Stimulated activated CD4-positive, alpha-beta T cell treated with anti-CD3 and anti-CD28 coated beads, Interleukin-4, amount 100 ng/mL, for 1 hour (primary cell): Measurements from ENCODE around the gene ELN.

Experiments
- DNase-seq: peaks from one replicate; pipeline ENCODE4 v3.0.0-alpha.2; 2020

ELN gene

GRCh38 chr7:74064696-74065095 is 36.7 kb downstream of the ELN start:
- DNase-seq: no peak

DNA sequence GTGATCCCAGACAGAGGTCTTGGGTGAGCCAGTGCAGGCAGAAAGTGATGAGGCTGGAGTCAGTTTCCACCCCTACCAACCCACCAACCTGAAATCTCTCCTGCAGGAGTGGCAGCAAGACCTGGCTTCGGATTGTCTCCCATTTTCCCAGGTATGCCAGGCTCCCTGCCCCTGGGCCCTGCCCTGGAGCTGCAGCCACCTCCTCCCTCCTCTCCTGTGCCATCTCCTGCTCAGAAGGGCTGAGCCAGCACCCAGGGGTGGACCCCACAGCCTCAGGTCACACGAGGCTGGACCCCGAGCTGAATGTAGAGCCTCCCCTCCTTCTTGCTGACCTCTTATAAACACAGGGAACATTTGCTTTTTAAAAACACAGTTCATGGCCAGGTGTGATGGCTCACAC is 38.7 kb downstream of the ELN start:
- no peak for DNase-seq

DNA sequence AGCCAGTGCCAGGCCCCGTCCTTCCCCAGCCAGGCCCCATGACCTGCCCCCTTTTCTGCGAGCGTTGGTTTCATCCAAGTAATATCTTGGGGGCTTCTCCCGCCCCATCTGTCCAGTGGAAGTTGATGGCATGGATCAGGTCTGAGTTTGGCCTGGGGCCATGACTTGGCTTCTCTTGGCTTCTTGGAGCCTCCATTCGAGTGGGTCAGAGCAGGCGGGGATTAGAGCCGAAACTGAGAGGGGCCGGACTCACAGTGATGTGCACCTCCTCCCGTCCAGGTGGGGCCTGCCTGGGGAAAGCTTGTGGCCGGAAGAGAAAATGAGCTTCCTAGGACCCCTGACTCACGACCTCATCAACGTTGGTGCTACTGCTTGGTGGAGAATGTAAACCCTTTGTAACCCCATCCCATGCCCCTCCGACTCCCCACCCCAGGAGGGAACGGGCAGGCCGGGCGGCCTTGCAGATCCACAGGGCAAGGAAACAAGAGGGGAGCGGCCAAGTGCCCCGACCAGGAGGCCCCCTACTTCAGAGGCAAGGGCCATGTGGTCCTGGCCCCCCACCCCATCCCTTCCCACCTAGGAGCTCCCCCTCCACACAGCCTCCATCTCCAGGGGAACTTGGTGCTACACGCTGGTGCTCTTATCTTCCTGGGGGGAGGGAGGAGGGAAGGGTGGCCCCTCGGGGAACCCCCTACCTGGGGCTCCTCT is 40.6 kb downstream of the ELN start:
- no peak for DNase-seq

GRCh38 chr7:74069086-74069541 is 41.1 kb downstream of the ELN start:
- DNase-seq: no peak

DNA sequence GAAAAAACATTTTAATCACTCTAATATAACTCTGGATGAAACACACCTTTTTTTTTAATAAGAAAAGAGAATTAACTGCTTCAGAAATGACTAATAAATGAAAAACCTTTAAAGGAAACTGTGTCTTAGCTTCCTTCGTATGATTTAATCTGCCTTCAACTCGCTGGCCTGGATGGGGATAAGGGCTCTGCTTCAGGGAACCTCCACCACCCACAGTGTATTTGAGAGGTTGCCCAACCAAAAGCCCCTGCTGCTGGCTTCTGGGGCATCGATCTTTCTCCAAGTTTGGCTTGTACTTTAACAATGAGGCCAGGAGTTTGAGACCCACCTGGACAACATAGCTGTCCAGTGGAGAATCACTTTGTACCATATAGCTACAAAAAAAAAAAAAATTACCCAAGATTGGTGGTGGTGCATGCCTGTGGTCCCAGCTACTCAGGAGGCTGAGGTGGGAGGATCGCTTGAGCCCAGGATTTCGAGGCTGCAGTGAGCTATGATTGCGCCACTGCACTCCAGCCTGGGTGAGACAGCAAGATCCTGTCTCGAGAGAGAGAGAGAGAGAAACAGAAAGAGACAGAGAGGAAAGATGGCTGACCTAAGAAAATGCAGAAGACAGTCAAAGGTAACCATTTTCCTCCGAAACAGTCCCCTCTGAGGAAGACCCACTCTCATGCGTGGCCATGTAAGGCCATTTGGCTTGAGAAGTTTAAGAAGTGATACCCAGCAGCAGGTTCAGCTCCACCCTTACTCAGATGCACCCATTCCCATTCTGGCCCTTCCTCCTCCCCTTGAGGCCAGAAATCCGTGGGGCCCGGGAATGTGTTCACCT is 42.0 kb downstream of the ELN start:
- no peak for DNase-seq

- no peak for DNase-seq
Observed at GRCh38 chr7:74070619-74070921, 42.6 kb downstream of the ELN start.

DNA sequence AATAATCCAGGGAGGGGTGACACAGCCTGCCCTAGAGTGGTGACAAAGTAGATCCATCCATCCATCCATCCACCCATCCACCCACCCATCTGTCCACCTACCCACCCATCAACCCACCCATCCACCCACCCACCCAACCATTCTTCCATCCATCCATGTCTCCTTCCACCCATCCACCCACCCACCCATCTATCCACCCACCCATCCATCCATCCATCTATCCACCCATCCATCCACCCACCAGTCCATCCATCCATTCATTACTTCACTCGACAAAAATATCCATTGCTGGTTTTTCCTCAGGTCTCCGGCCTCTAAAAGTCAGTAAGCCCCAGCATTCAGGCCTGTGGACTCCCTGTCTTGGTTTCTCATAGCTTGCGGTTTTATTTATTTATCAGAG is 43.1 kb downstream of the ELN start:
- DNase-seq: no peak

DNA sequence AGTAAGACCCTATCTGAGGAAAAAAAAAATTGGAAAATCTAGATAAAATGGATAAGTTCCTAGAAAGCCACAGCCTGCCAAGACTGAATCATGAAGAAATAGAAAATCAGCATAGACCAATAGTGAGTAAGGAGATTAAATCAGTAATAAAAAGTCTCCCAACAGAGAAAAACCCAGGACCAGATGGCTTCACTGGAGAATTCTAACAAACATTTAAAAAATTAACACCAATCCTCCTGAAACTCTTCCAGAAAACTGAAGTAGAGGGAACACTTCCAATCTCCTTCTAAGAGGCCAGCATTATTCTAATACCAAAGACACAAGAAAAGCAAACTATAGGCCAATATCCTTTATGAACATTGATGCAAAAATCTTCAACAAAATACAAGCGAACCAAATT is 46.8 kb downstream of the ELN start:
- no peak for DNase-seq

- DNase-seq: no peak
Observed at GRCh38 chr7:74078461-74078860, 50.5 kb downstream of the ELN start.

GRCh38 chr7:74082770-74083116 is 54.8 kb downstream of the ELN start:
- no peak for DNase-seq

DNA sequence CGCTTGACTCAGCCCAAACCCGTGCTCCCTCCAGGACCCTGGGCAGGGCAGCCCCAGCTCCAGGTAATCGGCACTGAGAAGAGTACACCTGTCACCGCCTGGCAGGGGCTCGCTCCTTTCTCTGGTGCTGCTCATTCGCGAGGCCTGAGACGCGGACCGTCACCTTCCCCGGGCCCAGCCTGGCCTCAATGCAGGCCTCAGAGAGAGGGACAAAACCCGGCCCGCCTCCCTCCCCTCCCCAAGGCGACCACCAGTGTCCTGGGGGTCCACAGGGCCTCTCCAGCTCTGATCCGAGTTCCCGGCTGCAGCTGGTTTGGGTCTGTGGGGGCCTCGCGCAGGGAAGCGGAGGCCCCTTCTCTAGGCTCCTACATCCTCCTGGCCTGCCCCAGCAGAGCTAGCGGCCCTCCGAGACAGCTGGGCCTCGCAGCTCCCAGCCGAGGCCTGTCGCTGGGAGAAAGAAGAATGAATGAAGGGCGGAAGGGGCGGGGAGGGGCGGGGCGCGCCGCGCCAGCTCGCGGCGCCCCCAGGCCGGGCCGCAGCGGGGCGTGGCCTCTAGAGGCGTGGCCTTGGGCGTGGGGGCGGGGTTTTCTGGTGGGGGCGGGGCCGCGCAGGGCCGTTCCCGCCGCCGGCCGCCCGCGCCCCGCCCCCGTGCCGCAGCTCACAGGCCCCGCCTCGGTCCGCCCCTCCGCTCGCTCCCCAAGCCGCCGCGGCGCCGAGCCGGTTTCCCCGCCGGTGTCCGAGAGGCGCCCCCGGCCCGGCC is 55.3 kb downstream of the ELN start, which contains the start of gene LIMK1:
LIMK1 (plus strand) TSS at position 688 of the 760 bp plus-strand sequence. CDS start 187 bp downstream, outside the sequence.
- peak; percentile 84 for DNase-seq

DNA sequence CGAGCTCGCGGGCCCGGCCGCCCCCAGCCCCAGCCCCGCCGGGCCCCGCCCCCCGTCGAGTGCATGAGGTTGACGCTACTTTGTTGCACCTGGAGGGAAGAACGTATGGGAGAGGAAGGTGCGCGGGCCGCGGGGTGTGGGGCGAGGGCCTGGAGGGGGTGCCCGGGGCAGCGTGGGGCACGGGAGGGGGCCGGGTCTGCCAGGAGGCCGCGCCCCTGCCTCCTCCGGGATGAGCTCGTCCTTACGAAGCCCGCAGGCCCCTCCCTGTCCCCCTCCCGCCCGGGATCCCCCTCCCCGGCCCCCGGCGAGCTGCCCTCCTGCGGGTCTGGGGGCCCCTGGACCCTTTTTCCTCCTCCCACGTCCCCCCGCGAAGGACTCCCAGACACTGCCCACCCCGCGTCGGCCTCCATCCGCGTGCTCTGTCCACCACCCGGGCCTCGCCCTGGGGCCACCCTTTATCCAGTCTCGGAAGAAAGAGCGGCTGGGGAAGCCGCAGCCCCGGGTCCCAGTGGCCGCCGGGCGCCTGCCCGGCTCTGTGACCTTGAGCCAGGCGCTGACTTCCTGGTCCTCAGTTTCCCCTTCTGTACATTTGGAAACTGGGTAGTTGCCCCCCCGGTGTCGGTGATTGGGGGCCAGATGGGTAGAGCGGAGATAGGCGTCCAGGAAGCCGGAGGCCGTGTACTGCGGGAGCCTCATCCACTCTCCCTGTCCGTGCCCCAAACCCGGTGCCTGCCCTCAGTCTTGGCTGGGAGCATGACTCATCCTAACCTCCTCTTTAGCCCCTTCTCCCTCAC is 56.2 kb downstream of the ELN start:
- DNase-seq: peak; percentile 30

DNA sequence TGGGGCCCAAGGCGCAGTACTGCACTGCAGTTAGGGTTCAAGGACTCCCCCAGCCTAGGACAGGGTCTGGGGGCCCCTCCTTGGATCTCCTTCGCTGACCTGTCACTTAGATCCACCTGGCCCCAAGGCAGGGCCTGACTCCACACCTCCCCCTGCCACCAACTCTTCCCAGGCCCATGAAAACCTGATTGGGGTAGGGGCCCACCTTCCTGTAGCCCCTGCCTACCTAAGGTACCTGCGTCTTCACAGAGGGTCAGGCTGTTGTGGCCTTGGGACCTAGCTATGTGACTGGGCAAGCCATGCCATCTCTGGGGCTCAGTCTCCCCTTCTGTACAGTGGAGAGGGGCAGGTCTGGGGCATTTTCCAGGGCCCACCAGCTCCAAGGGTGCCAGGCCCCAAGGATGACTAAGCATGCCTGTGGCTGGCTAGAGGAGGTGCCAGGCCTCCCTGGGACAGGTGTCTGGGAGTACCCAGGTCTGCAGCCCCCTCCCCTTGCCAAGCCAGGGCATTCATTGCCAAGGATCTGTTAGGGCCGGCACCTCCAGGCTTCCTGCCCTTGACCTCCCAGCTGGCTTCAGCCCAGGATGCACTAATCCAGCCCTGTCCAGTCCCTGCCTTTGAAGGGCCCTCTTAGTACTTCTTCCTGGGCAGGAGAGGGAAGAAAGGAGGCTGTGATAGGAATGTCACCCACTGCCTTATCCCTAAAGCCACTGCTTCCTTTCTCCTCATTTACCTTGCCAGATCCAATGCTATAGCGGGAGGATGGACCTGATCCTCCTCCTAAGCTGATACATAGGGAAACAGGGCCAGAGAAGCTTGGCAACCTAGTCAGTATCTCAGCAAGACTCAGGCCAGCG is 57.0 kb downstream of the ELN start:
- DNase-seq: no peak

DNA sequence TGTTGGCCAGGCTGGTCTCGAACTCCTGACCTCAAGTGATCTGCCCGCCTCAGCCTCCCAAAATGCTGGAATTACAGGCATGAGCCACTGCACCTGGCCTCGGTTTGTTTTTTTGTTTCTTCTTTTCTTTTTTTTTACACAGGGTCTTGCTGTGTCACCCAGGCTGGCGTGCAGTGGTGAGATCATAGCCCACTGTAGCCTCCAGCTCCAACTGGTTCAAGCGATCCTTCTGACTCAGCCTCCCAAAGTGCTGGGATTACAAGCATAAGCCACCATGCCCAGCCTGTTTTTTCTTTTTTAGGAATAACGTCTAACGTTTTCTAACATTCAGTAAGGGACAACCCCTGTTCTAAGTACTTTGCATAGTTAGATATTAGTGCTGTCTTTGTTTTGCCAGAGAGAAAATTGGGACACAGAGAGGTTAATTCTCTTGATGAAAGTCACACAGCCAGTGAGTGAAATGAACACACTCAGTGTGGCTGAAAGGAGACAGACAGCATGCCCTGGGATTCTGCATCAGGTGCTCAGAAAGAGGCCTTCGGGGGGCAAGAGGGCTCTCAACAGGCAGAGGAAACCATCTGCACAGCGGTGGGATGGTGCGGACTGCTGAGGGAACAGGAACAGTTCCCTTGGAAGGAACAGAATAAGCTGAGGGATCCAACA is 59.9 kb downstream of the ELN start:
- DNase-seq: no peak

DNA sequence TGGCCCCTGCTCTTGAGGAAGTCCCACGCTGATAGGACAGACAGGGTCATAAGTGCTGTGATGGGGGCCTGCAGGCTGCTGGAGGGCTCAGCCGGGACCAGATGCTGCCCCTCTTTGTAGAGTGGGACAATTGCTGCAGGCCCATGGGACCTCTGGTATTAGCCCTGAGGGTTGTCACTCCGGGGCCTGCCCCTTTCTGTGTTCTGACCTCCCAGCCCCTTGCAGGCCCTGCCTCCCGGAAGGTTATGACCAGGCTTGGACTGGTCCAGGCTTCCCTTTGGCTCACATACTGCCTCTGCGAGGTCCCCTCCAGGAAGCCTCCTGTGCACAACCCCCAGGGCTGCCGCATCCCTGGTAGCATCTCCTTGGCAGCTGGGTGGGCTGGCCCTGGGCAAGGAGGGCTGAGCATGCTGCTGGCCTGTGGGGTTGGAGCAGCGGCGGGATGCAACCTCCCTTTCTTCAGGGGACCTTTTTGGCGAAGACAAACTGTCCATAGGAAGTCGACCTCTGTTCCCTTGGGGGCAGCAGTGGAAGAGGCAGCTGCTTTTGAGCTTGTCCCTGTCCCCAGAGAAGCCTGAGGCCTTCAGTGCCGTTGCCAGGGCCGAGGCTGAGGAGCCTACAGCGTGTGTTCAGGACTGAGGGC is 64.5 kb downstream of the ELN start:
- DNase-seq: no peak

DNA sequence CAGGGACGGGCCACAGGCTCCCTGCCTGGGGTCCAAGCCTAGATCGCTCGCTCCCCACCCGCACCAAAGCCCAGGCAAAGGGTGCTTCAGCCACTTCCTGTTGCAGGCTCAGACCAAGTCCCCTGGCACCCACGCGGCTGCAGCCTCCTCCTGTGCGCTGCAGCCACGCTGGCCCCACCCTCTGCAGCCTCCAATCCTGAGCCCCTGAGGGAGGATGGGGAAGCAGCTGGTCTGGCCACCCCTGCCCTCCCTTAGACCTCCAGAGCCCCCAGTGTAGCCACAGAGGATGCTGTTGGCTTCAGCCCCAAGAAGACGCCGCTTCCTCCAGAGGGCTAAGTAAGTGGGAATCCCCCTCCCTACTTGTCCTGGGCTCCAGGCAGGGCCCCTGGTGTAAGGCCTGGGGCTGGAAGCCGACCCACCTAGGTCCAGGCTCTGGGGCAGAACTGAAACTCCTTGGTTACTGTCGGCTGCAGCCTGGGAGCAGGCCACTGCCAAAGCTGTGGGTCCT is 65.0 kb downstream of the ELN start:
- DNase-seq: no peak

DNA sequence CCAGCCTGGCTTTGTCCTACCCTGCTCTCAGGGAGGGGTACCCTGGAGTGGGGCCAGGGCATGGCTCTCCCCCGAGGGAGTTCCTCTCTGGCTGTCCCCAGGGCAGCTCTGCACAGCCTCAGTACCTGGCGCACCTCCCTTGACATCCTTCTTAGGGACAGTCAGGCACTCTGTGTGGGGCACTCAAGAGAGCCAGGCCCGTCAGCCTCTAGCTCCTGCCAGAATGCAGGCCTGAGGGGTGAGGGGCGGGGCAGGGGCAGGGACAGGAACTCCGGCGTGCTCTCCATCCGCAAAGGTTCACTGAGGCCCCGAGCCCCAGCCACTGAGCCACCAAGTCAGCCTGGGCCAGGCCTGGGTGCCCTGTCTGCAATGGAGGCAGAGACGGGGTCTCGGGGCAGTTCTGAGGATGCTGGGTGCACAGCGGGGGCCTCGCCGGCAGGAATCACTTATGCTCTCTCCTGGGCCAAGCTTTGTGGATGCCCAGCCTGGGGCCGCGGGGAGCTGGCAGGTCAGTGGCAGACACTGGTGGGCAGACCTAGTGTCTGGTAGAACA is 65.8 kb downstream of the ELN start:
- DNase-seq: no peak

- peak; percentile 70 for DNase-seq
Observed at GRCh38 chr7:74094224-74095101, 66.5 kb downstream of the ELN start.

- DNase-seq: no peak
Observed at GRCh38 chr7:74095135-74095534, 67.2 kb downstream of the ELN start.
